CD4-positive, alpha-beta T cell treated with Interleukin-6 for 4 hours (primary cell): ENCODE data around the gene RNF167.
"Not testable (repeated sequence)": the region's sequence is repeated elsewhere in the genome, so short reads cannot be mapped to it uniquely, and the experiment has no call there.

Experiments
- DNase-seq: peaks from one replicate; pipeline ENCODE4 v3.0.0-alpha.2; 2020; ENCODE audit warnings: mixed read lengths

Gene RNF167

DNA sequence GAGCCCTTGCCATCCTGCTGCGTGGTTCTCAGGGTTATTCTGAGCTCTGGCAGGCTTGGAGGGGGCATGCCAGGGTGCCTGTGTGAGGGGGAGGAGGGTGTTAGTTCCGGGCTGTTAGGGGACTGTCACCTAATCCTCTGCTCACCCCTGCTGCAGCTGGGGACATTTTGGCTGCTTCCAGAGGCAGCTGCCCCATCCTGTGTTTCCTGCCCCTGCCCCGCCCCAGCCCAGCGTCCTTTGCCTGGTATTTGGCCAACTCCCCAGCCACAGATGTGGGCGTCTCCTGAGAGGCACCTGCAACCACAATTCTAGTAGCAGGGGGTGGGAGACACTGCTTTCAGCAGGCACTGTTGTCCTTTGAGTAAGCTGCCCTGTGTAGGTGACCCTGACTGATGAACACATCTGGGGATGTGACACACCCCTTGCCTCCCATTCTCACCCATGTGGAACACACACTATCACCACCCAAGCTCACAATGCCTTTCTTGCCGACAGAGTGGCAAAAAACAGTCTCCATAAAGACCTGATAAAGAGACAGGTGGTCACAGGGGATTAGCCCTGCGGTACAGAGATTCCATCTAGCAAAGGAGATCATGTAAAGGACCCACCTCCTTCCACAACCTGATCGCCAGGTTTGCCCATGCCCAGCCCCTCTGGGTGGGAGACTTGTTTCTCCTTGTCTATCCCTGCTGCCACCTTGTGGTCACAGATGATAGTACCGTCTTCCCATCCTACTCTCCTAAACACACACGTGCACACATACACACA lies 36.8 kb upstream of the RNF167 start, which contains the start of gene CHRNE:
Gene CHRNE, minus strand, starts transcription at position 48 of the 768 bp plus-strand sequence. Its CDS starts 35 bp downstream, at position 13.
- DNase-seq = peak; percentile 84

DNA sequence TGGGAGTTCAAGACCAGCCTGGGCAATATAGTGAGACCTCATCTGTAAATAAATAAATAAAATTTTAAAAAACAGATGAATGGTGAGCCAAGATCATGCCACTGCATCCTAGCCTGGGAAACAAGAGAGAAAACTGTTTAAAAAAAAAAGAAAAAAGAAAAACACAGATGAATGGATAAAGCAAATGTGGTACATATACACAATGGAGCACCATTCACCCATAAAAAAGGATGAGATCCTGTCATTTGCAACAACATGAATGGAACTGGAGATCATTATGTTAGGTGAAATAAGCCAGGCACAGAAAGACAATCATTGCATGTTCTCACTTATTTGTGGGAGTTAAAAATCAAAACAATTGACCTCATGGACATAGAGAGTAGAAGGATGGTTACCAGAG lies 33.4 kb upstream of the RNF167 start:
- DNase-seq = not testable (repeated sequence)

DNA sequence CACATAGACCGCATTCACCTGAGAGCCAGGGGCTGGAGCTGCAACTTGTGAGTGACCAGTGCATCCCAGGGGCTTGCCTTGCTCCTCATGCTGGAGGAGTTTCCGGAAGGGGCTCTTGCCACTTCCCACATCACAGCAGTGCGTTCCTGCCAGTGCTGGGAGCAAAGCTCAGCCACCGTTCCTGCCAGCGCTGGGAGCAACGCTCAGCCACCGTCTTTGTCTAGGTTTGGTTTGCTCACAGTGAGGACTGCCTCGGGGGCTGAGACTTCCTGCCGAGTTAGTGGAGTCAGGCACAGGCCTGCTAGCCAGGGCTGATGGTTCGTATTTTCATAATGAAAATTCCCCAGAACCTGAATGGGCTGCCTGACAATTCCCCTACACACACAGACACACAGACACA lies 31.8 kb upstream of the RNF167 start:
- DNase-seq = peak; percentile 48

DNA sequence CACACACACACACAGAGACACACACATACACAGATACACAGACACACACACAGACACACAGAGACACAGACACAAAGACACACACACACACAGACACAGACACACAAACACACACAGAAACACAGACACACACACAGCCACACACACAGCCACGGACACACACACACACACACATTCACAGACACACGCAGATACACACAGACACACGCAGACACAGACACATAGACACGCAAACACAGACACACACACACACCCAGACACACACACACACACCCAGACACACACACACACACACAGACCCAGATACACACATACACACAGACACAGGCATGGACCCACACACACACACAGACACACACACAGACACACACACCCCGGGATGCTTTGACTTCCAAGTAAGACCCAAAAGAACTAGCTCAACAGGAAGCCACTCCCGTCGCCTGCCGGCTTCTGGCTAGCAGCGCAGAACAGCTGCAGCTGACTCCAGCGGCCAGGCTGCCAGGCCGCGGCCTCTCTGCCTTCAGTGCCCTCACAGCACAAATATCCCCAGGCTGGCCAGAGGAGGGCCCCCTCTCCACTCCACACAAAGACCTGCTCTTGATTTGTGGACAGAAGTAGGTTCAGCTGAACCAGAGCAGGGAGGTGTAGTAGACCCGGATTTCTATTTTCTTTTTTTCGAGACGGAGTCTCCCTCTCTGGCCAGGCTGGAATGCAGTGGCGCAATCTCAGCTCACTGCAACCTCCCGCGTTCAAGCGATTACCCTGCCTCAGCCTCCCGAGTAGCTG lies 31.2 kb upstream of the RNF167 start:
- DNase-seq = peak; percentile 80

DNA sequence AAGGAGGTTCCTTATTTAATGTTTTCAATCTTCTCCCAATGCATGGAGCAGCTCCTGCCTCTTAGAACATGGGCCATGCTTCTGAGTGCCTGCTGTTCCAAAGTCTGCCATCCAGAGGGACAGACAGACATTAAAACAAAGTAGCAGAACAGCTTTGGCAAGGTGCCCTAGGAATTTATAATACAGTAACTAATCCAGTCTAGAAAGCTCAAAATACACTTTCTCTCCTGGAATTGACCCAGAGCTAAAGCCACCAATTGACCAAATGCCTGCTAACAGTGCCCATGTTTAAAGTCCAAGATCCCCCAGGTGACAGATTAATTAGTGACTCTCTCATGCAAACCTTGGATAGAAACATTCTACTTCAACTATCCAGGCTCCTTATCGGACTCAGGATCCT lies 26.1 kb upstream of the RNF167 start:
- no peak for DNase-seq

DNA sequence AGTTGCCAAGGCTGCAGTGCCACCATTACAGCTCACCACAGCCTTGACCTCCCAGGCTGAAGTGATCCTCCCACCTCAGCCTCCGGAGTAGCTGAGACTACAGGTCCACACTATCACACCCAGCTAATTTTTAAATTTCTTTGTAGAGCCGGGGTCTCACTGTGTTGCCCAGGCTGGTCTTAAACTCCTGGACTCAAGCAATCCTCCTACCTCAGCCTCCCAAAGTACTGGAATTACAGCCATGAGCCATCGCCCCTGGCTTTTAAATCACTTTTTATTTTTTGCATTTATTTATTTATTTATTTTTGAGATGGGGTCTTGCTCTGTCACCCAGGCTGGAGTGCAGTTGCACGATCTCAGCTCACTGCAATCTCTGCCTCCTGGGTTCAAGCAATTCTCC lies 25.5 kb upstream of the RNF167 start:
- not testable (repeated sequence) for DNase-seq

DNA sequence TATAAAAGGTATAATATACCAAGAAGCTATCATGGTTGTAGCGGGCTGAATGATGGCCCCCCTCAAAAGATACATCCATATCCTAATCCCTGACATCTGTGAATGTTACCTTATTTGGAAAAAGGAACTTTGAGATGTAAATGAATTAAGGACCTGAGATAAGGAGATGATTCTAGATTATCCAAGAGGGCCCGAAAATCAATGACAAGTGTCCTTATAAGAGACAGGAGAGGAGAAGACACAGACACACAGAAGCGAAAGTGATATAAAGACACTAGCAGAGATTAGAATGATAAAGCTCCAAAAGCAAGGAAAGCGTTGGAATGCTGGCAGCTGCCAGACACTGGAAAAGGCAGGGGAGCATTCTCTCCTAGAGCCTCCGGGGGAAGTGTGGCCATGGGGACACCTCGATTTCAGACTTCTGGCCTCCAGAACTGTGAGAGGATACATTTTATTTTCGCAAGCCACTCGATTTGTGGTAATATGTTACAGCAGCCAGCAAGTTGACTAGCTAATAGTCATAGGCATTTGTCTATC lies 20.5 kb upstream of the RNF167 start:
- DNase-seq = no peak

DNA sequence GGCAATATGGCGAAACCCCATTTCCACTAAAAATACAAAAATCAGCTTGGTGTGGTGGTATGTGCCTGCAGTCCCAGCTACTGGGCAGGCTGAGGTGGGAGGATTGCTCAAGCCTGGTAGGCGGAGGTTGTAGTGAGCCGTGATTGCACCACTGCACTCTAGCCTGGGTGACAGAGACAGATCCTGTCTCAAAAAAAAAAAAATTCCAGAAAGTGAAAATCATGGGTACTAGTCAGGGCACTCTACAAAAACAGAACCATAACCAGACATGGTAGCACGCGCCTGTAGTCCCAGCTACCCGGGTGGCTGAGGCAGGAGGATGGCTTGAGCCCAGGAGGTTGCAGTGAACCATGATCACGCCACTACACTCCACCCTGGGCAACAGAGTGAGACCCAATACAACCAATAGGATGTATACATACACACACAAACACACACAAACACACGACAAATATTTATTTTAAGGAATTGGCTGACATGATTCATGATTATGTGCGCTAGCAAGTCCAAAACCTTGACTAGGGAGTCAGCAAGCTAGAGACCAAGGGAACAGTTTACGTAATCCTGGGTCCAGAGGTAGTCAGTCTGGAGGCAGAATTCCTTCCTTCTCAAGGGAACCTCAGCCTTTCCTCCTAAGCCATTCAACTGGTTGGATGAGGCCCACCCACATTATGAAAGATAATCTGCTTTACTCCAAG lies 19.6 kb upstream of the RNF167 start:
- no peak for DNase-seq

DNA sequence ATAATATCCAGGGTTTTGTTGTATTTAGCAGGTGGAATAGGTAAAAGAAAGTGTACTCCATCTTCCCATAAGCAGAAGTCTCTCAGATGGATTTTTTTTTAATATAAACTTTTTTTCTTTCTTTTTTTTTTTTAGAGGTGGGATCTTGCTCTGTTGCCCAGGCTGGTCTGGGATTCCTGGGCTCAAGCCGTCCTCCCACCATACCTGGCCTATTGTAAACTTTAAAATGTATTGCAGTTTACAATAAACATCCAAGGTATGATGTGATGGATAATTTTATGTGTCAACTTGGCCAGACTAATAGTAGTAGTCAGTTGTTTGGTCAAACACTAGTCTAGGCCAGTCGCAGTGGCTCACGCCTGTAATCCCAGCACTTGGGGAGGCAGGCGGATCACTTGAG lies 18.7 kb upstream of the RNF167 start:
- DNase-seq = no peak

DNA sequence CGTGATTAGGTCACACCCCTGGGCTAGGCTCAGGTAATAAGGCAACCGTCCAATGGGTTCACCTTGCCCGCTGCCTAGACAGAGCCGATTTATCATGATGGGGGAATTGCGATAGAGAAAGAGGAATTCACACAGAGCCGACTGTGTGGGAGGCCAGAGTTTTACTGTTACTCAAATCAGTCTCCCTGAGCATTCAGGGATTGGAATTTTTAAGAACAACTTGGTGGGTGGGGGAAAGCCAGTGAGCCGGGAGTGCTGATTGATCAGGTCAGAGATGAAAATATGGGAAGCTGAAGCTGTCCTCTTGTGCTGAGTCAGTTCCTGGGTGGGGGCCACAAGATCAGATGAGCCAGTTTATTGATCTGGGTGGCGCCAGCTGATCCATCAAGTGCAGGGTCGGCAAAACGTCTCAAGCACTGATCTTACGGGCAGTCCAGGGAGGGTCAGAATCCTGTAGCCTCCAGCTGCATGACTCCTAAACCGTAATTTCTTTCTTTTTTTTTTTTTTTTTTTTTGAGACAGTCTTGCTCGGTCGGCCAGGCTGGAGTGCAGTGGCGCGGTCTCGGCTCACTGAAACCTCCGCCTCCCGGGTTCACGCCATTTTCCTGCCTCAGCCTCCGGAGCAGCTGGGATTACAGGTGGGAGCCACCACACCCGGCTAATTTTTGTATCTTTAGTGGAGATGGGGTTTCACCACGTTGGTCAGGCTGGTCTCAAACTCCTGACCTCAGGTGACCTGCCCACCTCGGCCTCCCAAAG lies 13.3 kb upstream of the RNF167 start:
- DNase-seq = not testable (repeated sequence)

DNA sequence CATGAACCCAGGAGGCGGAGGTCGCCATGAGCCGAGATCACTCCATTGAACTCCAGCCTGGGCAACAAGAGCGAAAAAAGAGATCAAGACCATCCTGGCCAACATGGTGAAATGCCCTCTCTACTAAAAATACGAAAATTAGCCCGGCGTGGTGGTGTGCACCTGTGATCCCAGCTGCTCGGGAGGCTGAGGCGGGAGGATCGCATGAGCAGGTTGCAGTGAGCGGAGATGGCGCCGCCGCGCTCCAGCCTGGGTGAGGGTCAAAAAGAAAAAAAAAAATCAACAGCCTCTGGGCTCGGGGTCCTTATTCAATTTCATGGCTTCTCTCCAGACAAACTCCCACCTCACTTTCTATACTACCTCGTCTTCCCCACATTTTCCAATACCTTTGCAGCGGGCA lies 11.2 kb upstream of the RNF167 start:
- DNase-seq = no peak

DNA sequence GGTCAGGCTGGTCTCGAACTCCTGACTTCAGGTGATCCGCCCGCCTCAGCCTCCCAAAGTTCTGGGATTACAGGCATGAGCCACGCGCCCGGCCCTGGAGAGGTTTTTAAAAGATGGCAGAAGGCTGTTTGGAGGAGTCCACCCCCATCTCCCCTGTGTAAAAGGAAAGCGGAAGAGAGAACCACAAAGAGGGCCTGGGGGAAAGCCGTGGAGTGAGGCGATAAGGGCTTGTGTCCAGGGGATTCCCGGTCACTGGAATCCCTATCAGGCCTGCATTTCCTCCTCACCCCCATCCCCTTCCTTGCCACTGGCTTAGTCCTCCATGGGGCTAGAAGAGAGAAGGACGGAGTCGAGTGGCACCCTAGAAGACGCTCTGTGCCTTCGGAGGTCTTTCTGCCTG lies 8.1 kb upstream of the RNF167 start, which contains the start of gene GP1BA:
Gene GP1BA, plus strand, starts transcription at position 315 of the 400 bp plus-strand sequence. CDS start 328 bp downstream, outside the sequence.
- DNase-seq = no peak

DNA sequence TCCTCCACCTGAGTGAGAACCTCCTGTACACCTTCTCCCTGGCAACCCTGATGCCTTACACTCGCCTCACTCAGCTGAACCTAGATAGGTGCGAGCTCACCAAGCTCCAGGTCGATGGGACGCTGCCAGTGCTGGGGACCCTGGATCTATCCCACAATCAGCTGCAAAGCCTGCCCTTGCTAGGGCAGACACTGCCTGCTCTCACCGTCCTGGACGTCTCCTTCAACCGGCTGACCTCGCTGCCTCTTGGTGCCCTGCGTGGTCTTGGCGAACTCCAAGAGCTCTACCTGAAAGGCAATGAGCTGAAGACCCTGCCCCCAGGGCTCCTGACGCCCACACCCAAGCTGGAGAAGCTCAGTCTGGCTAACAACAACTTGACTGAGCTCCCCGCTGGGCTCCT lies 7.3 kb upstream of the RNF167 start:
- DNase-seq = no peak

DNA sequence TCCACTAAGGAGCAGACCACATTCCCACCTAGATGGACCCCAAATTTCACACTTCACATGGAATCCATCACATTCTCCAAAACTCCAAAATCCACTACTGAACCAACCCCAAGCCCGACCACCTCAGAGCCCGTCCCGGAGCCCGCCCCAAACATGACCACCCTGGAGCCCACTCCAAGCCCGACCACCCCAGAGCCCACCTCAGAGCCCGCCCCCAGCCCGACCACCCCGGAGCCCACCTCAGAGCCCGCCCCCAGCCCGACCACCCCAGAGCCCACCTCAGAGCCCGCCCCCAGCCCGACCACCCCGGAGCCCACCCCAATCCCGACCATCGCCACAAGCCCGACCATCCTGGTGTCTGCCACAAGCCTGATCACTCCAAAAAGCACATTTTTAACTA lies 6.4 kb upstream of the RNF167 start:
- DNase-seq = no peak

DNA sequence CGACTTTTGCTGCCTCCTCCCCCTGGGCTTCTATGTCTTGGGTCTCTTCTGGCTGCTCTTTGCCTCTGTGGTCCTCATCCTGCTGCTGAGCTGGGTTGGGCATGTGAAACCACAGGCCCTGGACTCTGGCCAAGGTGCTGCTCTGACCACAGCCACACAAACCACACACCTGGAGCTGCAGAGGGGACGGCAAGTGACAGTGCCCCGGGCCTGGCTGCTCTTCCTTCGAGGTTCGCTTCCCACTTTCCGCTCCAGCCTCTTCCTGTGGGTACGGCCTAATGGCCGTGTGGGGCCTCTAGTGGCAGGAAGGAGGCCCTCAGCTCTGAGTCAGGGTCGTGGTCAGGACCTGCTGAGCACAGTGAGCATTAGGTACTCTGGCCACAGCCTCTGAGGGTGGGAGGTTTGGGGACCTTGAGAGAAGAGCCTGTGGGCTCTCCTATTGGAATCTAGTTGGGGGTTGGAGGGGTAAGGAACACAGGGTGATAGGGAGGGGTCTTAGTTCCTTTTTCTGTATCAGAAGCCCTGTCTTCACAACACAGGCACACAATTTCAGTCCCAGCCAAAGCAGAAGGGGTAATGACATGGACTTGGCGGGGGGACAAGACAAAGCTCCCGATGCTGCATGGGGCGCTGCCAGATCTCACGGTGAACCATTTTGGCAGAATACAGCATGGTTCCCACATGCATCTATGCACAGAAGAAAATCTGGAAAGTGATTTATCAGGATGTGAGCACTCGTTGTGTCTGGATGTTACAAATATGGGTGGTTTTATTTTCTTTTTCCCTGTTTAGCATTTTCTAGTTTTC lies 5.7 kb upstream of the RNF167 start:
- peak; percentile 31 for DNase-seq

DNA sequence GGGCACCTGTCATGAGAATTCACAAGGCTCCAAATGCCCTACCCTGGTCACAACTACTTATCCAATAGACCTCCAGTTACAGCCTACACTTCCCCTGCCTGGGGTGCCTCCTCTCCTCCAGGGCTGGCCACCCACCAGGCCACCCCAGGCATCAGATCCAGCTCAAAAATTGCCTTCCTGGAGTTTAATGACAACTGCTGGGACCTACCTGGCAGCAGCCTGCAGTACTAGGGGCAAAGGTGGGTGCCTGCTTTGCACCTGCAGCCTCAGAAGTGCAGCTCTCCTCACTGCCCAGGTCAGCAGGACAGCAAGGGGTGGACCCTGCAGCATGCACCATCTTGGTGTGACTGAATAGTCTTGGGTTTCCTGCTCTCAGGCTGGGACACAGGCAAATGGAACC lies 4.4 kb upstream of the RNF167 start:
- DNase-seq = no peak

DNA sequence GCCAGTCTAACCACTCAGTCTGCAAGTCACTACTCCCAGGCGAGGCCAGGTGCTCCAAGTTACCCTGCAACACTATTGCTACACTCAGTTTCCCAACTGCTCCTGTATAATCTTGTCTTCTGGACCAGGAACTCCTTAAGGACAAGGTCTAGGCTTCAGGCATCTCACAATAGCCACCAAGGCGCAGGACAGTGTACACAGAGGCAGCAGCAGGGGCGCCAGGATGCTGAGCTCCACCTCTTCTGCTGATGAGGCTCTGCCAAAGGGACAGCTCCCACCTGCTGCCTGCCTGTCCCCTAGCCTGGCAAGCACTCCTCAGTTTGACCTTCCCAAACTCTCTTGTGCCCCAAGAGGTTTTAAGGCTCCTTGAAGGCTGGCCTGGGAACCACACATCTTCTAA lies 3.6 kb upstream of the RNF167 start:
- no peak for DNase-seq

DNA sequence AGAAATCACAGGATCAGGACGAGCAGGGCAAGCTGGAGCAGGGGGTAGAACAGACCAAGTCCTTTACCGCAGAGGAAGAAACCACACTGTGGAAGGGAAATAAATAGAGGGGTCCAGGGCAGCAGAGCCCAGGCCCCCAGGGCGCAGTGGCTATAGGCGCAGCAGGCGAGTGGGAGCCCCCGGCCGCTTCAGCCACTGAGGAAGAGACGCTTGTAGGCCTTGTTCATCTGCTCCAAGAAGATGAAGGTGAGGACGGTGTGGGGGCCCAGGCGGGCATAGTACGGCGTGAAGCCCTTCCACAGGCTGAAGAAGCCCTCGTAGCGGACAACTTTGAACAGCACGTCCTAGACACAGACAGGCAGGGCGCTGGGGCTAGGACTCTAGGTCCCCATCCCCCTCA lies 2.5 kb upstream of the RNF167 start:
- DNase-seq = no peak

DNA sequence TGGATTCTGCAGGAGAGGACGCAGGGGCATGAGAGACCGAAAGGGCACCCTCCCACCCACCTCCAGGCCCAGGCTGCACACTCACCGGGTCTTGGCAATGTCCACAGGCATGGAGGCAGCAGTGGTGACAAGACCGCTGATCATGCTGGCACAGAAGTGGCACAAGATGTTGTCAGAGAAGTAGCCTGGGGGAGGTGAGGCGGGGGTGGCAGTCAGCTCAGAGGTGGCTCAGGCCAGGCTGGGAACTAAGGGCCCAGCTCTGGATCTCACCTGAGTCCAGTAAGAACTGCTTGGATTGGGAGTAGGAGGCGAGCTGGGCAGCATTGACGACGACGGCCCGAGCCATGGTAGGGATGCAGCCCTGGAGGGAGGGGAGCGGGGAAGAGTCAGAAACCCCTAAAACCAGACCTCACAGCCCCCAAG lies 2.0 kb upstream of the RNF167 start:
- no peak for DNase-seq

DNA sequence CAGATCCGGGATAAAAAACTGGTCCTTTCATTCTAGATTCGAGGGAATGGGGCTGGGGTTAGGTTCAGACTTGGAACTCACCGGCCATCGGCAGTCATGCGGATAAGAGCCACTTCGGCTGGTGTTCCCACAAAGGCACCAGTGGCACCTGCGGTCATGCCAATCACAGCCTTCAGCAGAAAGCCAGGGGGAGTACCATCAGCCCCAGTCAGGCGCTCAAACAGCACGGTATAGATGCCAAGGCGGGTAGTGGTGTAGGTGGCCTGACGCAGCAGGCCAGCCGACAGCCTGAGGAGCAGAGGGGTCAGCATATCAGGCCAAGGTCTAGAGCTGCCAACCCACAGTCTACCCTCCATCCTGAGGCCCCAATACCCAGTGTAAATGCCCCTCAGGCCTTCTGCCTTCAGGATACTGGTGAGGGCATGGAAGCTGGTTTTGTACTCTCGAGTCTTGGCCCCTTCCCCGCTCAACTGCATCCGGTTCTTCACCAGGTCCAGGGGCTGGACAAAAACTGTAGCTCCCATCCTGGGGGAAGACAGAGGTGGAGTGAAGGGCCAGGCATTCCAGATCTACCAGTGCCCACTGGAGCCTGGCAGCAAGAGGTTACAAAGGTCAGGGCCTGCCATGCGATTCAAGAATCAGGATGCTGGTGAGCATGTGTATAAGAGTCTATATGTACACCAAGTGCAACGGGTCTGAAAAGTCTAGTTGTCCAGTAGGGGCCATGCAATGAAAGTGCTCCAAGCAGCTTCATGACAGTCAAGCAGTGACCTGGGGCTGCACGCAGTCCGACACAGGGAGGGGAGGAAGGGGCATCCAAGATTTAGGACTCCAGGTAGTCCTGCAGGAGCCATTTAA lies 1.2 kb upstream of the RNF167 start:
- no peak for DNase-seq

DNA sequence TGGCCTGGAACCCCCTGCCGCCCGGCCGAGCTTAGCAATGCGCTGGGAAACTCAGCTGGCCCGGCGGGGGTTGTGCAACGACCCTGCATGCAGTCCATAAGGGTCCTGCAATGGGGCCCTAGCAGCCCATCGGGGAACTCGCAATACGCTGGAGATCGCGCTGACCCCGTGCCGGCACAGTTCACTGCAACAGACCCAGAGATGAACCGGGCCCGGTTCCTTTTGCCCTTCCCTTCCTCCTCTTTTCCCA lies 597 bp upstream of the RNF167 start:
- DNase-seq = no peak
